SK-N-SH treated with all-trans-retinoic acid at 6 μM for 48 hours (cell line): ENCODE results near the gene PLXNA4.

ENCODE experiments used
- ATAC-seq: fragments of 200-7000 bp; cut with Tn5 transposase; 3 replicates; pipeline ENCODE4 v1.9.1; 2020; ENCODE audit warnings: mild to moderate bottlenecking, moderate library complexity
- ARNTL ChIP-seq: fragments of 450-650 bp; formaldehyde crosslinking; IDR thresholded peaks from 2 replicates; pipeline ENCODE4 v1.5.0; 2020; ENCODE audit warnings: low read depth, mild to moderate bottlenecking, moderate library complexity, borderline replicate concordance
- BACH2 ChIP-seq: fragments of 250-450 bp; sonication (Bioruptor Pico); IDR thresholded peaks from 2 replicates; pipeline ENCODE4 v1.9.0; 2021; ENCODE audit warnings: mild to moderate bottlenecking, borderline replicate concordance
- CSDC2 ChIP-seq: fragments of 250-450 bp; sonication (Bioruptor Pico); IDR thresholded peaks from 2 replicates; pipeline ENCODE4 v1.5.0; 2020; ENCODE audit warnings: mild to moderate bottlenecking, moderate library complexity
- ESRRG ChIP-seq: fragments of 250-450 bp; sonication (Bioruptor Pico); IDR thresholded peaks from 2 replicates; pipeline ENCODE4 v1.6.1; 2021; ENCODE audit warnings: mild to moderate bottlenecking
- GLIS3 ChIP-seq: fragments of 250-450 bp; sonication (Bioruptor Pico); IDR thresholded peaks from 2 replicates; pipeline ENCODE4 v1.5.0; 2020; ENCODE audit warnings: mild to moderate bottlenecking, moderate library complexity
- ISL1 ChIP-seq: fragments of 250-450 bp; sonication (Bioruptor Pico); IDR thresholded peaks from 2 replicates; pipeline ENCODE4 v2.1.2; 2022; ENCODE audit warnings: mild to moderate bottlenecking, moderate library complexity
- OSR1 ChIP-seq: fragments of 250-450 bp; sonication (Bioruptor Pico); IDR thresholded peaks from 2 replicates; pipeline ENCODE4 v1.8.0; 2022; ENCODE audit warnings: moderate library complexity, mild to moderate bottlenecking, inconsistent platforms
- PATZ1 ChIP-seq: fragments of 250-450 bp; sonication (Bioruptor Pico); IDR thresholded peaks from 2 replicates; pipeline ENCODE4 v1.8.0; 2020; ENCODE audit warnings: mild to moderate bottlenecking, moderate library complexity, borderline replicate concordance
- PPARA ChIP-seq: fragments of 250-450 bp; sonication (Bioruptor Pico); IDR thresholded peaks from 2 replicates; pipeline ENCODE4 v1.5.0; 2020; ENCODE audit warnings: mild to moderate bottlenecking, borderline replicate concordance
- RARB ChIP-seq: fragments of 250-450 bp; sonication (Bioruptor Pico); IDR thresholded peaks from 2 replicates; pipeline ENCODE4 v1.8.0; 2021; ENCODE audit warnings: mild to moderate bottlenecking, moderate library complexity
- SNAI2 ChIP-seq: fragments of 250-450 bp; sonication (Bioruptor Pico); IDR thresholded peaks from 2 replicates; pipeline ENCODE4 v1.5.0; 2020; ENCODE audit warnings: mild to moderate bottlenecking, moderate library complexity
- TOX ChIP-seq: fragments of 250-450 bp; sonication (Bioruptor Pico); IDR thresholded peaks from 2 replicates; pipeline ENCODE4 v1.8.0; 2021; ENCODE audit warnings: mild to moderate bottlenecking, moderate library complexity, borderline replicate concordance
- TSHZ2 ChIP-seq: fragments of 250-450 bp; sonication (Bioruptor Pico); IDR thresholded peaks from 2 replicates; pipeline ENCODE4 v1.5.0; 2020; ENCODE audit warnings: mild to moderate bottlenecking, moderate library complexity
- ZC3H10 ChIP-seq: fragments of 250-450 bp; sonication (Bioruptor Pico); IDR thresholded peaks from 2 replicates; pipeline ENCODE4 v1.5.1; 2021; ENCODE audit warnings: mild to moderate bottlenecking, moderate library complexity
- ZFP3 ChIP-seq: fragments of 250-450 bp; sonication (Bioruptor Pico); IDR thresholded peaks from 2 replicates; pipeline ENCODE4 v1.5.0; 2020; ENCODE audit warnings: mild to moderate bottlenecking, moderate library complexity
- ZFP30 ChIP-seq: fragments of 450-650 bp; formaldehyde crosslinking; IDR thresholded peaks from 2 replicates; pipeline ENCODE4 v1.5.0; 2022; ENCODE audit warnings: mild to moderate bottlenecking, moderate library complexity
- ZNF565 ChIP-seq: fragments of 450-650 bp; formaldehyde crosslinking; conservative IDR thresholded peaks from 2 replicates; pipeline ENCODE4 v1.5.0; 2020; ENCODE audit warnings: low read depth, mild to moderate bottlenecking, moderate library complexity
- ZNF70 ChIP-seq: fragments of 450-650 bp; formaldehyde crosslinking; IDR thresholded peaks from 2 replicates; pipeline ENCODE4 v1.5.0; 2020; ENCODE audit warnings: mild to moderate bottlenecking, moderate library complexity
- ZNF8 ChIP-seq: fragments of 450-650 bp; formaldehyde crosslinking; IDR thresholded peaks from 2 replicates; pipeline ENCODE4 v1.5.0; 2020; ENCODE audit warnings: mild to moderate bottlenecking, moderate library complexity
- TF ChIP-seq, protein P1 (sequence below): fragments of 250-450 bp; sonication (Bioruptor Pico); IDR thresholded peaks from 2 replicates; pipeline ENCODE4 v1.8.0; 2021; ENCODE audit warnings: low read depth, mild to moderate bottlenecking, moderate library complexity, borderline replicate concordance
- TF ChIP-seq, protein P2 (sequence below): fragments of 250-450 bp; sonication (Bioruptor Pico); IDR thresholded peaks from 2 replicates; pipeline ENCODE4 v1.5.1; 2020; ENCODE audit warnings: low read depth, mild to moderate bottlenecking, moderate library complexity
- TF ChIP-seq, protein P3 (sequence below): fragments of 250-450 bp; sonication (Bioruptor Pico); IDR thresholded peaks from 2 replicates; pipeline ENCODE4 v1.5.1; 2021; ENCODE audit warnings: mild to moderate bottlenecking, moderate library complexity

PLXNA4 gene

GRCh38 chr7:132117181-132117580, 459.1 kb downstream of the PLXNA4 start:
- ATAC-seq: peak; percentile 79

DNA sequence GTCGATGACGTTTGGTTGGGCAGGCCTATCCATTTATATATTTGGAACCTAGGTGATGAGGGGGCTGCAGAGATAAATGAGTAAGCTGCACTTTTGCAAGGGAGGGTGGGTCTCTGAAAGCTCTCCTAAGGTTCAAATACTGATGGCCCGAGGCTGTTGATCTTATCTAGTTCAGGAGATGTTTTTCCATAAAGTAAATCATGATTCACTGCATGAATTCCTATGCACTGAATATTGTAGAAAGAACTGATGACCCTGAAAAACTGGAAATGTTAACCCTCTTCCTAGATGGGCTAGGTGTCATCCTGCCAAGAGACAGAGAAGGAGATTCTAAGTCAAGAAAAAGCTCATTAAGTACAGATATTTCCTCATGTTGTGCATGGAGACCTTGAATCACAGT, 459.9 kb downstream of the PLXNA4 start:
- TF ChIP-seq, protein P1, sequence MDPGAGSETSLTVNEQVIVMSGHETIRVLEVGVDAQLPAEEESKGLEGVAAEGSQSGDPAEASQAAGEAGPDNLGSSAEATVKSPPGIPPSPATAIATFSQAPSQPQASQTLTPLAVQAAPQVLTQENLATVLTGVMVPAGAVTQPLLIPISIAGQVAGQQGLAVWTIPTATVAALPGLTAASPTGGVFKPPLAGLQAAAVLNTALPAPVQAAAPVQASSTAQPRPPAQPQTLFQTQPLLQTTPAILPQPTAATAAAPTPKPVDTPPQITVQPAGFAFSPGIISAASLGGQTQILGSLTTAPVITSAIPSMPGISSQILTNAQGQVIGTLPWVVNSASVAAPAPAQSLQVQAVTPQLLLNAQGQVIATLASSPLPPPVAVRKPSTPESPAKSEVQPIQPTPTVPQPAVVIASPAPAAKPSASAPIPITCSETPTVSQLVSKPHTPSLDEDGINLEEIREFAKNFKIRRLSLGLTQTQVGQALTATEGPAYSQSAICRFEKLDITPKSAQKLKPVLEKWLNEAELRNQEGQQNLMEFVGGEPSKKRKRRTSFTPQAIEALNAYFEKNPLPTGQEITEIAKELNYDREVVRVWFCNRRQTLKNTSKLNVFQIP (CRISPR knock-in tag): no peak
- TF ChIP-seq ZFP30 (no peak), ARNTL (no peak), ZNF70 (no peak), ZNF565 (CRISPR knock-in tag) (no peak), SNAI2 (no peak)
- peak; percentile 67 for ATAC-seq

More at GRCh38 chr7:132117181-132117580, 459.1 kb downstream of the PLXNA4 start:
- TF ChIP-seq RARB (no peak), BACH2 (no peak), ZC3H10 (CRISPR knock-in tag) (no peak), ESRRG (CRISPR knock-in tag) (no peak), ZFP3 (no peak), CSDC2 (CRISPR knock-in tag) (no peak), ZFP30 (no peak), ZNF565 (CRISPR knock-in tag) (no peak), ZNF8 (CRISPR knock-in tag) (no peak), ARNTL (no peak), TOX (no peak), GLIS3 (CRISPR knock-in tag) (no peak), PATZ1 (CRISPR knock-in tag) (no peak), TSHZ2 (CRISPR knock-in tag) (no peak), ISL1 (CRISPR knock-in tag) (no peak)
- TF ChIP-seq, protein P1 (CRISPR knock-in tag): no peak; the same call in 1 of the 2 replicates

DNA sequence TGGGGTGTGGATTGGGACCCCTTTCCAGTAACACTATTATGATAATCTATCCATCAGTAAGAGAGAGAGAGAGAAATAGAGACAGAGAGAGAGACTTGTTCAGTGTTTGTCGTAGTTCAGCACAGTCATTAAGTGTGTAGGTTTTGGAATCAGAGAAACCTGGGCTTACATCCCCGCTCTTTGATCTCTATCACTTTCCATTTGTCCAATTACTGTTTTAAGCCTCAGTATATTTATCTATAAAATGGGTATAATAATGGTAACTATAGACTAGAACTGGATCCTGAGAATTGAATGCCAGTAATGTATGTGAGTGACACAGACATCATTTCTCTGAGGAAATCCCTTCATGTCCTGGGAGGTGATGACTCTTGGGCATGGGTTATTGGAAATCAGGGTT, 460.5 kb downstream of the PLXNA4 start:
- no peak for ATAC-seq
- TF ChIP-seq ISL1 (CRISPR knock-in tag) (no peak), ESRRG (CRISPR knock-in tag) (no peak), ZNF8 (CRISPR knock-in tag) (no peak), PPARA (CRISPR knock-in tag) (no peak), TOX (no peak), OSR1 (CRISPR knock-in tag) (no peak), ZFP30 (no peak), ZNF70 (no peak), TSHZ2 (CRISPR knock-in tag) (no peak), SNAI2 (no peak), GLIS3 (CRISPR knock-in tag) (no peak), ZC3H10 (CRISPR knock-in tag) (no peak), CSDC2 (CRISPR knock-in tag) (no peak), PATZ1 (CRISPR knock-in tag) (no peak), BACH2 (no peak)
- TF ChIP-seq, protein P2, sequence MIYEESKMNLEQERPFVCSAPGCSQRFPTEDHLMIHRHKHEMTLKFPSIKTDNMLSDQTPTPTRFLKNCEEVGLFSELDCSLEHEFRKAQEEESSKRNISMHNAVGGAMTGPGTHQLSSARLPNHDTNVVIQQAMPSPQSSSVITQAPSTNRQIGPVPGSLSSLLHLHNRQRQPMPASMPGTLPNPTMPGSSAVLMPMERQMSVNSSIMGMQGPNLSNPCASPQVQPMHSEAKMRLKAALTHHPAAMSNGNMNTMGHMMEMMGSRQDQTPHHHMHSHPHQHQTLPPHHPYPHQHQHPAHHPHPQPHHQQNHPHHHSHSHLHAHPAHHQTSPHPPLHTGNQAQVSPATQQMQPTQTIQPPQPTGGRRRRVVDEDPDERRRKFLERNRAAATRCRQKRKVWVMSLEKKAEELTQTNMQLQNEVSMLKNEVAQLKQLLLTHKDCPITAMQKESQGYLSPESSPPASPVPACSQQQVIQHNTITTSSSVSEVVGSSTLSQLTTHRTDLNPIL (CRISPR knock-in tag): no peak
- TF ChIP-seq, protein P3, sequence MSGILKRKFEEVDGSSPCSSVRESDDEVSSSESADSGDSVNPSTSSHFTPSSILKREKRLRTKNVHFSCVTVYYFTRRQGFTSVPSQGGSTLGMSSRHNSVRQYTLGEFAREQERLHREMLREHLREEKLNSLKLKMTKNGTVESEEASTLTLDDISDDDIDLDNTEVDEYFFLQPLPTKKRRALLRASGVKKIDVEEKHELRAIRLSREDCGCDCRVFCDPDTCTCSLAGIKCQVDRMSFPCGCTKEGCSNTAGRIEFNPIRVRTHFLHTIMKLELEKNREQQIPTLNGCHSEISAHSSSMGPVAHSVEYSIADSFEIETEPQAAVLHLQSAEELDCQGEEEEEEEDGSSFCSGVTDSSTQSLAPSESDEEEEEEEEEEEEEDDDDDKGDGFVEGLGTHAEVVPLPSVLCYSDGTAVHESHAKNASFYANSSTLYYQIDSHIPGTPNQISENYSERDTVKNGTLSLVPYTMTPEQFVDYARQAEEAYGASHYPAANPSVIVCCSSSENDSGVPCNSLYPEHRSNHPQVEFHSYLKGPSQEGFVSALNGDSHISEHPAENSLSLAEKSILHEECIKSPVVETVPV (CRISPR knock-in tag): no peak
